Smooth muscle cell of the brain vasculature (primary cell): Measurements from ENCODE around the gene HCN4.
"Not testable (repeated sequence)": the region's sequence is repeated elsewhere in the genome, so short reads cannot be mapped to it uniquely, and the experiment has no call there.

Experiments used
- DNase-seq: peaks from one replicate; pipeline ENCODE4 v3.0.0-alpha.2; 2012; ENCODE audit warnings: low read depth, low spot score

The HCN4 gene

DNA sequence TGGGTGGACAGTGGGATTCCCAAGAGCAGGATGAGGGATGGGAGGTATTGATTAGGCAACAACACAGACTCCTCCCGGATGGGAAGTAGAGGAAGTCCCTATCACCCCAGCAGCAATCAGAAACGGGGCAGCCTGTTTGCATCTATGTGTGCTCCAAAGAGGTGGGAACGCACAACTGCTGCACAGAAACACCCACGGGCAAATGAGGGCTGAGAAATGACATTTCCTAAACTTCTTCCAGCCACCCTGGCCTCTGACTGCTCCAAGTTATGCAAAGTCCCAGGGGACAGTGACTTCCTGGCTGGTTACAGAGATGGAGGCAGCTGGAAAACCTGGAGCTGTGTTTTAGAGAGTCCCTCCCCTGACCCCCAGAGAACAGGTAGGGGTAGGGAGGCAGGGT lies 42.6 kb downstream of the HCN4 start:
- DNase-seq, result no peak

DNA sequence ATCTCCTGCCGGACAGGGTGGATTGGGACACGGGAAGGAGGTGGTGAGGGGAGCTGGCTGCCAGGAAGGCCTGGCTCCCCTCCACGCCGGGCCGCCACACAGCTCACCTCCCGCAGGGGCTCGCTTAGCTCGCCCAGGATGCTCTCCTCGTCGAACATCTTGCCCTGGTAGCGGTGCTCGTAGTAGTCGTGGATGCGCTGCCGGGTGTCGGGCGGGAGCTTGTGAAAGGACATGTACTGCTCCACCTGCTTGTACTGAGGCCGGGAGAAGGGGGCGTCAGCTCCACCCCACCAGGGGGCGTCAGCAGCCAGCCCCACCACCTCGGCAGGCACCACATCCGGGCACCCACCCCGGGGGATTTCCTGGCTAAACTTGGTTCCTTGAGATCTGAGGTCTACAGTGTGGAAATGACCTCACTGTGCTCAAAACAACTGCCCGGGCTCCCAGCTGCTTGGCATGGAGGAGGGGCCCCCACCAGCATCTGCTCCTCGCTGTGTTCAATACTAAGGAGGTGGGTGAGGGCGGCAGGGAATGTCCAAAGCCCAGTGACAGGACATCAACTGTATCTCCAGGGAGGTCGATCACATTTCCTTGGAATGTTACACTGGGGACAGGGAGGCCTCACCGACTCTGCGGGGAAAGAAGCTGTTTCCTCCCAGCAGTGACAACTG lies 43.4 kb downstream of the HCN4 start:
- DNase-seq, result no peak

DNA sequence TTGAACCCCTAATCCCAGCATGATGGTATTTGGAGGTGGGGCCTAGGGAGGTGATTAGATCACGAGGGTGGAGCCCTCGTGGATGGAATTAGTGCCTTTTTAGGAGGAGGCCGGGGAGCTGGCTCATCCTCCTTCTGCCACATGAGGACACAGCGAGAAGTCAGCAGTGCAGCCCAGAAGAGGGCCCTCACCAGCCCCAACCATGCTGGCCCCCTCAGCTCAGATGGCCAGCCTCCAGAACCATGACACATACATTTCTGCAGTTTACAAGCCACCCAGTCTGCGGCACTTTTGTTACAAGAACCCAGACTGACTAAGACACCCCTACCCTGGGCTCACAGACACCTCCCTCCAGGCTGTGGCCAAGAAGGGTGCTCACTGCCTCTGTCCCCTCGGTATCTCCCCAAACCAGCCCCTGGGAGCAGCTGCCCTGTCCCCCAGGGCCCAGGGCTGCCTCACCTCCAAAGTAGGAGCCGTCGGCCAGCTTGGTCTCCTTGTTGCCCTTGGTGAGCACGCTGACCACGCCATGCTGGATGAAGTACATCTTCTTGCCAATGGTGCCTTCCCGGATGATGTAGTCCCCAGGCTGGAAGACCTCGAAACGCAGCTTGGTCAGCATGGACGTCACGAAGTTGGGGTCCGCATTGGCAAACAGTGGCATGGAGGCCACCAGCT lies 44.1 kb downstream of the HCN4 start:
- DNase-seq, result no peak

- no peak for DNase-seq
These were observed 44.8 kb downstream of the HCN4 start for GRCh38 chr15:73323956-73324355.

GRCh38 chr15:73323374-73323955 lies 45.3 kb downstream of the HCN4 start:
- DNase-seq, result no peak

- DNase-seq, result no peak
These were observed 45.9 kb downstream of the HCN4 start for GRCh38 chr15:73322665-73323373.

- DNase-seq, result no peak
These were observed 47.0 kb downstream of the HCN4 start for GRCh38 chr15:73321496-73322450.

DNA sequence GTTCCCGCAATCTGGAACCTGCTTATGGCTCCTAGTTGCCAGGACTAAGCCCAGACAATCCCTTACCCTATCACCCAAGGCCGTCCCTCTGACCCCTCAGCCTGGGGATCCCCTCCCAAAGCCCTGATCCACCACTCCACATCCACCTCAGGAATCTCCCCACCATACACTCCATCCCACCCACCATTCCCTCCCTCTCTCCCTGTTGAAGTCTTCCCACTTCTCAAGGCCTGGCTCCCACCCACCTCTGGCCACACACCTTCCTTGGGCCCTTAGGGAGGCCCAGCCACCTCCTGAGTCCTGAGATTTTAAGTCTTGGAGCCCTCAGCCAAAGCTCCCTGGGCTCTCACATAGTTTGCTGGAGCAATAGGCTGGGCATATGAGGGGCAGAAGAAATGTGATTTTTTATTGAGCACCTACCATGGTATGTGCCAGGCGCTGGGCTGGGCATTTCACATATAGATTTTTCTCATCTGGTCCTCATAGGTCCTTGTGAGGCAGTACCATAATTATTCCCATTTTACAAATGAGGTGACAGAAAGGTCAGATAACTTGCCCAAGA lies 48.1 kb downstream of the HCN4 start:
- DNase-seq, result no peak

GRCh38 chr15:73319460-73320245 lies 49.1 kb downstream of the HCN4 start:
- DNase-seq, result no peak

- DNase-seq, result no peak
These were observed 50.1 kb downstream of the HCN4 start for GRCh38 chr15:73318463-73319351.

- no peak for DNase-seq
These were observed 50.9 kb downstream of the HCN4 start for GRCh38 chr15:73317651-73318462.

DNA sequence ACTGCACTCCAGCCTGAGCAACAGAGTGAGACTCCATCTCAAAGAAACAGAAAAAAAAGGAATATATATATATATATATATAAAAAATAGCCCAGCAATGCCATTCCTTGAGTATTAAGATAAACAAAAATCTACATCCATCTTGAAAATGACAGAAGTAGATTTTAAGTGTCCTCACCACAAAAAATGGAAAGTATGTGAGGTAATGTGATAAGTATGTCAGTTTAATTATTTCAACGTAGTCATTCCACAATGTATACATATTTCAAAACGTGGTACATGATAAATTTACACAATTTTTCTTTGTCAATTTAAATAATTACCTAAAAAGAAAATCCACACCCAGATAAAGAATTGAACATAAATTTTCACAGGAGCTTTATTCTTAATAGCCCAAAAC lies 54.9 kb downstream of the HCN4 start:
- DNase-seq, result no peak

DNA sequence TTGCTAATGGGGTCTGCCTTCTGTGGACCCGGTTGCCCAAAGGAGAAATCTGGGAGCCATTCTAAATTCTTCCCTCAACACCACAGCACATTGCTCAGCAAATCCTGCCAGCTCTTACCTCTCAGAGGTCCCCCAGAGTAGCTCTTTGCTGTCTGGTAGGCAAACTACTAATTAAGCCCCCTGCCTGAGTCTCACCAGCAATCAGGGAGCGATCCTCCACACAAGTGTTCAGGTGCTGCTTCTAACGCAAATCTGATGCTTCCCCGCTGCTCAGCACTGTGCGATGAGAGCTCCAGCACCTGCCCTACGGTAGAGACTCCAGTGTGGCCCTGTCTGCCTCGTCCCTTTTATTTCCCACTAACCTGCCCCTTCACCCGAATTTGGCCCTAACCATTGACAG lies 60.5 kb downstream of the HCN4 start:
- DNase-seq, result no peak

DNA sequence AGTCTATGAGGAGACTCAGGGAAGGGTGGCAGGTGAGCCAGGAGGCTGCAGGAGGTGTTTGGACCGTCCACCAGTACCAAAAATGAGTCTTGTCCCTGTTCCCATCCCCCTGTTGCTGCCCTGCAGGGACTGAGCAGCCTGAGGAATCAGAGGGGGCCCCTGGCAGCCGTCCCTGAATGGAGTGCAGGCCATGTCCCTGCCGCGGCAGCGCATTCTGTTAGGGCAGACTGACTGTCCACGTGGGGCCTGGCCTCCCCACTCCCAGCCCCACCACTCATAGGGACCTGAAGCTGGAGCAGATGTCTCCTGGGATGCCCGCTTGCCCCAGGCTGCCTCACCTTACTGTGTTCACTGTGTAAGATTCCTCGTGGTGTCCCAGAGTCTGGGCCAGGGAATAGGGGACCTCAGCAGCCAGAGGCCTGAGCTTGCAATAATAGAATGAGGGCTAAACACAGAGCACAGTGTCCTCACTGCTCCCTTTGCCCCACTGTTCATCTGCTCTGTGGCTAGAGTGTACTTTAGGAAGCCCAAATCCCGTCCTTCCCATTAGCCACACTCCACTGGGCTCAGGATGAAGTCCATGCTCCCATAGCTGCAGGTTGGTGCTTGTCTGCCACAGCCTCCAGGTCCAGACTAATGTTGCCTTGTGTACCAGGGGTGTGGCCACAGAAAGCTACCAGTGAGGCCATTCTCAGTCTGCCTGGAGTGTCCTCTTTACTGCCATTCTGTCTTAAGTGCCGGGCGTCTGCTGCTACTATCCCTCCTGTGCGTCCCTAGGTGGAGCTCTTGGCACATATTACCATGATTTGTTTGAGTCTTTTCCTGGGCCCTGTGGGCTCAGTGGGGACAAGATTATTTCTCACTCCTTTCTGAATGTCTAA lies 63.2 kb downstream of the HCN4 start:
- peak; percentile 23 for DNase-seq

DNA sequence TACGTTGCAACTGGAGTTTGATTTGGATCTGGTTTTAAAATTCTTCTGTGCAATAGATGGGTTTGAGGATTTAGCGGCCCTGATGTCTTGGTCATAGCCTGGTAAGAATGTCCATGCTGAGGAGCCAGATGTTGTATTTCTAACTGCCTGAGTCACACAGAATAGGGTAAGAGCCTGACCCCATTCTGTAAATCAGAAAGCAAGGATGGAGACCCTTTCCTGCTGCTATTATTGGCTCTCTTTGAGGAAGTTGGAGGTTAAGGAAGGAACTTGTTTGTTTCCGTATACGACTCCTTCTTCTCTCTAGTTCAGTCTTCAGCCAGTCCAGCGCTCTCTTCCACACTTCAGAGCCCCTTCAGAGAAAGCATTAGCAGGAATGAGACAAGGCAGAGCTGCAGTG lies 65.1 kb downstream of the HCN4 start:
- no peak for DNase-seq

- not testable (repeated sequence) for DNase-seq
These were observed 68.5 kb downstream of the HCN4 start for GRCh38 chr15:73300286-73300685.

DNA sequence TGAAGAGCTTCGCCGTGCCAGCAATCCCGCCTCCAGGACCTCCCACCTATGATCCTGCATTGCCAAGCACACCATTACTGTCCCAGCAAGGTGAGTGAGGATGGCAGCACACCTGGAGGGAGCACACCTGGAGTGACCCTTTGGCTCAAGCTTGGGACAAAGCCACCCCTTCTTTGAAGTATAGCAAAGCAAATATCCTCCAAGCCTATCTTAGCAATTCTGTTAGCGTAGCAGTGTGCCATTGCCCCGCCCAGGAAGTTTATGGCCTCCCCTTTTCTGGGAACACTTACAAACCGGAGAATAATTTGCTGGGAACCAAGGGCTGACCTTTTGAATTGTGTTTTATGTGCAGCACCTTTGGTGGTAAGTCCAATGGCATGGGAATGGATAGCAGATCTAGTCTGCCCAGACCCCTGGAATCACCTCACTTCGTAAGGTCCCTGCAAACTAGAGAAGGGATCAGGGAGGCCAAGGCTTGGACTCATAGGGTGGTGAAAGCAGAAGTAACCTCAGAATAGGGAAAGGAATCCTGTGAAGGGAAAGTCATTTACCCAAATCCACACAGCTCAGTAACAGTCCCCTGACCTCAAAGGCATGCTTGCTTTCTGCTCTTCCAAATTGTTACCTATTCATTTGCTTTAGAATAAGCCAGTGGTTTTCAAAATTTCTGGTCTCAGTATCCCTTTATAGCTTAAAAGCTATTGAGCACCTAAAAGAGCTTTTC lies 70.1 kb downstream of the HCN4 start:
- DNase-seq, result no peak
